ENCODE measurements around the gene ATXN7L1.

The ATXN7L1 gene

GRCh38 chr7:105811189-105811847 is 65.1 kb downstream of the ATXN7L1 start:
- Histone ChIP-seq H3K4me1 (ENCODE audit: low read length) (peaks cover 58% of the 10 kb centered on the region), H3K4me3 (ENCODE audit: low read length) (no peak overlapping the region), H3K36me3 (replicated peaks; ENCODE audit: low read depth, low read length) (no peaks in the 10 kb centered on the region), H3K9ac (ENCODE audit: low read length) (no peak overlapping the region), H3K79me2 (ENCODE audit: low read length) (no peaks in the 10 kb centered on the region), H3K4me2 (ENCODE audit: low read length) (no peak overlapping the region), H3K27ac (ENCODE audit: low read length) (no peak overlapping the region), H3K27me3 (ENCODE audit: low read depth, low read length) (peaks cover 73% of the 10 kb centered on the region), H3K9me3 (ENCODE audit: insufficient read depth, low read length) (no peaks in the 10 kb centered on the region), H2AFZ (ENCODE audit: low read depth, low read length) (no peak overlapping the region), H4K20me1 (ENCODE audit: insufficient read depth, low read length) (0 out of 2 replicates have a peak, but pooled peaks cover 4% of the 10 kb centered on the region)
- TF ChIP-seq CTCF (IDR thresholded peaks at IDR 0.05; ENCODE audit: low read depth, low read length) (no peak), EZH2phosphoT487 (IDR thresholded peaks at IDR 0.05; ENCODE audit: low read depth) (no peak)

GRCh38 chr7:105810556-105810955 is 65.8 kb downstream of the ATXN7L1 start:
- TF ChIP-seq EZH2phosphoT487 (IDR thresholded peaks at IDR 0.05; ENCODE audit: low read depth) (no peak), CTCF (IDR thresholded peaks at IDR 0.05; ENCODE audit: low read depth, low read length) (no peak)
- Histone ChIP-seq H3K4me1 (ENCODE audit: low read length) (peaks cover 55% of the 10 kb centered on the region), H3K4me3 (ENCODE audit: low read length) (no peak overlapping the region), H4K20me1 (ENCODE audit: insufficient read depth, low read length) (0 out of 2 replicates have a peak, but pooled peaks cover 4% of the 10 kb centered on the region), H2AFZ (ENCODE audit: low read depth, low read length) (no peak overlapping the region), H3K27ac (ENCODE audit: low read length) (no peak overlapping the region), H3K36me3 (replicated peaks; ENCODE audit: low read depth, low read length) (no peaks in the 10 kb centered on the region), H3K9ac (ENCODE audit: low read length) (no peak overlapping the region), H3K4me2 (ENCODE audit: low read length) (no peak overlapping the region), H3K79me2 (ENCODE audit: low read length) (no peaks in the 10 kb centered on the region), H3K9me3 (ENCODE audit: insufficient read depth, low read length) (no peaks in the 10 kb centered on the region), H3K27me3 (ENCODE audit: low read depth, low read length) (peaks cover 74% of the 10 kb centered on the region)

- no peaks in the 10 kb centered on the region for H3K79me2 ChIP-seq (ENCODE audit: low read length)
- H3K27me3 ChIP-seq (ENCODE audit: low read depth, low read length), result peaks cover 73% of the 10 kb centered on the region
- H4K20me1 ChIP-seq (ENCODE audit: insufficient read depth, low read length), result 0 out of 2 replicates have a peak, but pooled peaks cover 4% of the 10 kb centered on the region
- TF ChIP-seq CTCF (IDR thresholded peaks at IDR 0.05; ENCODE audit: low read depth, low read length) (no peak), EZH2phosphoT487 (IDR thresholded peaks at IDR 0.05; ENCODE audit: low read depth) (peak; percentile 74)
- no peaks in the 10 kb centered on the region for H3K36me3 ChIP-seq (replicated peaks; ENCODE audit: low read depth, low read length)
- H3K4me2 ChIP-seq (ENCODE audit: low read length), result peak overlapping the region; percentile 90
- H3K4me3 ChIP-seq (ENCODE audit: low read length), result peak overlapping the region; percentile 61
- H2AFZ ChIP-seq (ENCODE audit: low read depth, low read length), result no peak overlapping the region
- peak overlapping the region; percentile 37 for H3K27ac ChIP-seq (ENCODE audit: low read length)
- peaks cover 48% of the 10 kb centered on the region for H3K4me1 ChIP-seq (ENCODE audit: low read length)
- no peak overlapping the region for H3K9ac ChIP-seq (ENCODE audit: low read length)
- no peaks in the 10 kb centered on the region for H3K9me3 ChIP-seq (ENCODE audit: insufficient read depth, low read length)
Observed at GRCh38 chr7:105808703-105809590, 67.5 kb downstream of the ATXN7L1 start.

GRCh38 chr7:105808209-105808608 is 68.2 kb downstream of the ATXN7L1 start:
- no peaks in the 10 kb centered on the region for H3K9me3 ChIP-seq (ENCODE audit: insufficient read depth, low read length)
- no peak overlapping the region for H3K27ac ChIP-seq (ENCODE audit: low read length)
- peak overlapping the region; percentile 61 for H3K4me3 ChIP-seq (ENCODE audit: low read length)
- H3K4me2 ChIP-seq (ENCODE audit: low read length), result peak overlapping the region; percentile 90
- H3K79me2 ChIP-seq (ENCODE audit: low read length), result no peaks in the 10 kb centered on the region
- H4K20me1 ChIP-seq (ENCODE audit: insufficient read depth, low read length), result 0 out of 2 replicates have a peak, but pooled peaks cover 4% of the 10 kb centered on the region
- H3K4me1 ChIP-seq (ENCODE audit: low read length), result peaks cover 48% of the 10 kb centered on the region
- H3K27me3 ChIP-seq (ENCODE audit: low read depth, low read length), result peaks cover 76% of the 10 kb centered on the region
- TF ChIP-seq CTCF (IDR thresholded peaks at IDR 0.05; ENCODE audit: low read depth, low read length) (no peak), EZH2phosphoT487 (IDR thresholded peaks at IDR 0.05; ENCODE audit: low read depth) (no peak)
- no peak overlapping the region for H3K9ac ChIP-seq (ENCODE audit: low read length)
- no peak overlapping the region for H2AFZ ChIP-seq (ENCODE audit: low read depth, low read length)
- H3K36me3 ChIP-seq (replicated peaks; ENCODE audit: low read depth, low read length), result no peaks in the 10 kb centered on the region

Data from OCI-LY3 (cell line).